Stomach (tissue), 4 donors: ENCODE measurements around the gene NHS.

Experiments
- CTCF ChIP-seq, 7 experiments: fragments of 450-650 bp in 4 of 7; fragments of 200-600 bp in 3 of 7; sonication (generic) in 3 of 7; IDR thresholded peaks; one replicate each; pipeline ENCODE4 v1.5.1; 2016 to 2019; ENCODE audit warnings: antibody characterized with exemption in 7 of 7, control low read depth in 2 of 7, mild to moderate bottlenecking in 1 of 7
- POLR2A ChIP-seq, 4 donors: fragments of 450-650 bp; IDR thresholded peaks; one replicate each; pipeline ENCODE4 v1.6.1; 2016; ENCODE audit warnings: antibody characterized with exemption in 4 of 4, control low read depth in 2 of 4, mild to moderate bottlenecking in 1 of 4, moderate library complexity in 1 of 4
- POLR2AphosphoS5 ChIP-seq, 3 donors: sonication (generic); formaldehyde crosslinking; IDR thresholded peaks; one replicate each; pipeline ENCODE4 v1.6.1; 2016; ENCODE audit warnings: antibody characterized with exemption in 3 of 3

GRCh38 chrX:17472424-17472823 lies 97.4 kb downstream of the NHS start:
- no peak for TF ChIP-seq CTCF (IDR thresholded peaks at IDR 0.05)
- TF ChIP-seq POLR2A (IDR thresholded peaks at IDR 0.05): no peak
- TF ChIP-seq POLR2AphosphoS5 (IDR thresholded peaks at IDR 0.05): no peak
